Activated naive CD8-positive, alpha-beta T cell treated with anti-CD3 and anti-CD28 coated beads, Interleukin-2, amount 50 U/mL, for 24 hours (primary cell): ENCODE data around the gene COX6B1.
"Not testable (repeated sequence)": the region's sequence is repeated elsewhere in the genome, so short reads cannot be mapped to it uniquely, and the experiment has no call there.

Experiments used
- ATAC-seq: fragments of 150-1000 bp; cut with Tn5 transposase; one replicate; pipeline ENCODE4 v1.10.0; 2021
- DNase-seq: peaks from one replicate; pipeline ENCODE4 v3.0.0; 2021
- H3K27ac Mint-ChIP-seq: one replicate; pipeline ENCODE4 v1.8.0; 2021; ENCODE audit warnings: mild to moderate bottlenecking, mixed read lengths
- H3K27me3 Mint-ChIP-seq: one replicate; pipeline ENCODE4 v1.8.0; 2021; ENCODE audit warnings: mixed read lengths
- H3K36me3 Mint-ChIP-seq: one replicate; pipeline ENCODE4 v1.8.0; 2021; ENCODE audit warnings: low read depth, mixed read lengths
- H3K4me1 Mint-ChIP-seq: one replicate; pipeline ENCODE4 v1.8.0; 2021; ENCODE audit warnings: mixed read lengths
- H3K4me3 Mint-ChIP-seq: one replicate; pipeline ENCODE4 v1.8.0; 2021; ENCODE audit warnings: mild to moderate bottlenecking, moderate library complexity, mixed read lengths
- H3K9me3 Mint-ChIP-seq: one replicate; pipeline ENCODE4 v1.8.0; 2021; ENCODE audit warnings: mixed read lengths

Gene COX6B1

GRCh38 chr19:35648017-35648961, at the start of gene COX6B1:
Gene COX6B1 (plus strand): TSS chr19:35648323. CDS start chr19:35651244, 2,921 bp downstream.
- Mint-ChIP-seq H3K36me3 (peaks cover 15% of the 10 kb centered on the region), H3K4me1 (peaks cover 47% of the 10 kb centered on the region), H3K4me3 (peak within 1 kb of the TSS; percentile 99), H3K9me3 (no peaks in the 10 kb centered on the region), H3K27me3 (no peaks in the 10 kb centered on the region), H3K27ac (peak within 1 kb of the TSS; percentile 92)
- DNase-seq (peak; percentile 88), ATAC-seq (peak; percentile 76)

- Mint-ChIP-seq H3K9me3 (peaks cover under 1% of the 10 kb centered on the region), H3K4me3 (no peak overlapping the region), H3K27ac (no peak overlapping the region), H3K4me1 (no peaks in the 10 kb centered on the region), H3K27me3 (peaks cover 5% of the 10 kb centered on the region), H3K36me3 (no peaks in the 10 kb centered on the region)
- no peak for DNase-seq
- ATAC-seq = no peak
Observed at GRCh38 chr19:35601971-35602370, 46.2 kb upstream of the COX6B1 start.

DNA sequence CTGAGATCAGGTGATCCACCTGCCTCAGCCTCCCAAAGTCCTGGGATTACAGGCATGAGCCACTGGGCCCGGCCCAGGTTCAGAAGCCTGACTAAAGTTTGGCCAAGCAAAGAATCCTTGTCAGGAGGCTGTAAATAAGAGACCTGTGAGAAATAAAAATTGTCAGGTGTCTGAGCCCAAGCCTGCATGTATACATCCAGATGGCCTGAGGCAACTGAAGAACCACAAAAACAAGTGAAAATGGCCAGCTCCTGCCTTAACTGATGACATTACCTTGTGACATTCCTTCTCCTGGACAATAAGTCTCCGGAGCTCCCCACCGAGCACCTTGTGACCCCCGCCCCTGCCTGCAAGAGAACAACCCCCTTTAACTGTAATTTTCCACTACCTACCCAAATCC, 43.7 kb upstream of the COX6B1 start:
- ATAC-seq, H3K27me3 Mint-ChIP-seq, H3K36me3 Mint-ChIP-seq, DNase-seq, H3K27ac Mint-ChIP-seq, H3K4me3 Mint-ChIP-seq, H3K4me1 Mint-ChIP-seq: not testable (repeated sequence)
- H3K9me3 Mint-ChIP-seq = peaks cover 14% of the 10 kb centered on the region

DNA sequence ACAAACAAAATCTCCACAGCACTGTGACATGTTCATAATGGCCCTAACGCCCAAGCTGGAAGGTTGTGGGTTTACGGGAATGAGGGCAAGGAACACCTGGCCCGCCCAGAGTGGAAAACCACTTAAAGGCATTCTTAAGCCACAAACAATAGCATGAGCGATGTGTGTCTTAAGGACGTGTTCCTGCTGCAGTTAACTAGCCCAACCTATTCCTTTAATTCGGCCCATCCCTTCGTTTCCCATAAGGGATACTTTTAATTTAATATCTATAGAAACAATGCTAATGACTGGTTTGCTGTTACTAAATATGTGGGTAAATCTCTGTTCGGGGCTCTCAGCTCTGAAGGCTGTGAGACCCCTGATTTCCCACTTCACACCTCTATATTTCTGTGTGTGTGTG, 41.0 kb upstream of the COX6B1 start:
- DNase-seq, H3K36me3 Mint-ChIP-seq, ATAC-seq, H3K27ac Mint-ChIP-seq, H3K4me3 Mint-ChIP-seq, H3K27me3 Mint-ChIP-seq: not testable (repeated sequence)
- peaks cover 18% of the 10 kb centered on the region for H3K4me1 Mint-ChIP-seq
- peaks cover 14% of the 10 kb centered on the region for H3K9me3 Mint-ChIP-seq

GRCh38 chr19:35607661-35608060, 40.5 kb upstream of the COX6B1 start:
- H3K4me1 Mint-ChIP-seq = peaks cover 22% of the 10 kb centered on the region
- H3K36me3 Mint-ChIP-seq = no peaks in the 10 kb centered on the region
- DNase-seq (no peak), ATAC-seq (no peak)
- no peaks in the 10 kb centered on the region for H3K27me3 Mint-ChIP-seq
- no peak overlapping the region for H3K27ac Mint-ChIP-seq
- peaks cover 14% of the 10 kb centered on the region for H3K9me3 Mint-ChIP-seq
- no peak overlapping the region for H3K4me3 Mint-ChIP-seq

GRCh38 chr19:35608251-35608650, 39.9 kb upstream of the COX6B1 start:
- Mint-ChIP-seq H3K4me3 (no peak overlapping the region), H3K9me3 (peaks cover 14% of the 10 kb centered on the region), H3K27ac (no peak overlapping the region), H3K27me3 (no peaks in the 10 kb centered on the region), H3K36me3 (no peaks in the 10 kb centered on the region), H3K4me1 (peaks cover 23% of the 10 kb centered on the region)
- no peak for ATAC-seq
- no peak for DNase-seq

- ATAC-seq (peak; percentile 17), DNase-seq (no peak)
- Mint-ChIP-seq H3K36me3 (no peaks in the 10 kb centered on the region), H3K4me1 (peaks cover 30% of the 10 kb centered on the region), H3K27ac (peak overlapping the region; percentile 53), H3K9me3 (peaks cover 14% of the 10 kb centered on the region), H3K27me3 (no peaks in the 10 kb centered on the region), H3K4me3 (no peak overlapping the region)
Observed at GRCh38 chr19:35609851-35610353, 38.2 kb upstream of the COX6B1 start.

DNA sequence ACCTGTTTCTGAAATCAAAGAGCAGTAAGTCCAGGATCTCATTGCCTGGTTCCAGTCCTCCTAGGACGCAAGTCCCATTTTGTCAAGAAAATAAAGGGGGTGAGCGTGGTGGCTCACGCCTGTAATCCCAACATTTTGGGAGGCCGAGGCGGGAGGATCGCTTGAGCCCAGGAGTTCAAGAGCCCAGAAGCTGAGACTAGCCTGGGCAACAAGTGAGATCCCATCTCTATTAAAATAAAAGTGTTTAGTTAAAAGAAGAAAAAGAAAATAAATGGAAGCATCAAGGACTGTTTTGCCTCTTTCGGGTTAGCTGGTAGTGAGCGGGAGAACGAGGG, 35.9 kb upstream of the COX6B1 start:
- H3K36me3 Mint-ChIP-seq = peaks cover 4% of the 10 kb centered on the region
- peaks cover 12% of the 10 kb centered on the region for H3K9me3 Mint-ChIP-seq
- peak overlapping the region; percentile 85 for H3K27ac Mint-ChIP-seq
- DNase-seq = no peak
- H3K4me3 Mint-ChIP-seq = peak overlapping the region; percentile 84
- no peak for ATAC-seq
- H3K27me3 Mint-ChIP-seq = no peaks in the 10 kb centered on the region
- H3K4me1 Mint-ChIP-seq = peaks cover 30% of the 10 kb centered on the region

- DNase-seq = peak; percentile 96
- H3K36me3 Mint-ChIP-seq = peaks cover 7% of the 10 kb centered on the region
Observed at GRCh38 chr19:35612559-35613321, 35.4 kb upstream of the COX6B1 start, which contains the start of gene HAUS5. Gene HAUS5 (plus strand): TSS chr19:35612735. CDS start chr19:35612795, 60 bp downstream.

DNA sequence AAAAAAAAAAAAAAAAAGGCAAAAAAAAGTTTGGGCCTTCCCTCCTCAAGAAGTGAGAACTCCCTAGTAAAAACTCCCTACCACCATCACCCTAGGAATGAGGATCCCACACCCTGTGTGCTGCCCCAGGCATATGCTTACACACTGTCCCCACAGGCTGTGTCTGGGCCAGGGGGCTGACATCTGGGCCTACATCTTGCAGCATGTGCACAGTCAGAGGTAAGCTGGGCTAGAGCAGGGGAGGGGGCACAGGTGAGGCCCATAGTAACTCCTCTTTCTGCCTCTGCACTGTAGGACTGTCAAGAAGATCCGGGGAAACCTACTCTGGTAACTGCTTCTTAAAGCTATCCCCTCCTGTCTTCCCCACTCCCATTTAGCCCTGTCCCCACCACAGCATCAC, 34.5 kb upstream of the COX6B1 start:
- H3K27ac Mint-ChIP-seq = peak overlapping the region; percentile 85
- no peak for ATAC-seq
- peaks cover 30% of the 10 kb centered on the region for H3K4me1 Mint-ChIP-seq
- peaks cover 7% of the 10 kb centered on the region for H3K36me3 Mint-ChIP-seq
- no peaks in the 10 kb centered on the region for H3K27me3 Mint-ChIP-seq
- H3K9me3 Mint-ChIP-seq = peaks cover 1% of the 10 kb centered on the region
- H3K4me3 Mint-ChIP-seq = peak overlapping the region; percentile 84
- no peak for DNase-seq

More at GRCh38 chr19:35612559-35613321, 35.4 kb upstream of the COX6B1 start, which contains the start of gene HAUS5:
- Mint-ChIP-seq H3K4me1 (peaks cover 30% of the 10 kb centered on the region), H3K4me3 (peak within 1 kb of the TSS; percentile 84), H3K27me3 (no peaks in the 10 kb centered on the region), H3K27ac (peak within 1 kb of the TSS; percentile 85), H3K9me3 (peaks cover 7% of the 10 kb centered on the region)
- ATAC-seq = peak; percentile 96

DNA sequence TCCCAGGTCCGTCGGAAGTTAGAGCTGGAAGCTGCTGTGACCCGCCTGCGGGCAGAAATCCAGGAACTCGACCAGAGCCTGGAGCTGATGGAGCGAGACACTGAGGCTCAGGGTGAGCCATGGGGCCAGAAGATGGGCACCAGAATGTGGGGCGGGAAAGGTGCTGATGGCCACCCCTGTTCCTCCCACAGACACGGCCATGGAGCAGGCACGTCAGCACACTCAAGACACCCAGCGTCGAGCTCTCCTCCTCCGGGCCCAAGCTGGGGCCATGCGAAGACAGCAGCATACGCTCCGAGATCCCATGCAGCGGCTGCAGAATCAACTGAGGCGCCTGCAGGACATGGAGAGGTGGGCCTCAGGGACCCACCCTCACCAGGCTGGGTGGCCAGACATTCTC, 33.1 kb upstream of the COX6B1 start:
- H3K9me3 Mint-ChIP-seq = no peaks in the 10 kb centered on the region
- H3K4me3 Mint-ChIP-seq = no peak overlapping the region
- H3K27me3 Mint-ChIP-seq = no peaks in the 10 kb centered on the region
- no peak for ATAC-seq
- DNase-seq = no peak
- H3K4me1 Mint-ChIP-seq = peaks cover 22% of the 10 kb centered on the region
- no peak overlapping the region for H3K27ac Mint-ChIP-seq
- H3K36me3 Mint-ChIP-seq = peaks cover 7% of the 10 kb centered on the region

DNA sequence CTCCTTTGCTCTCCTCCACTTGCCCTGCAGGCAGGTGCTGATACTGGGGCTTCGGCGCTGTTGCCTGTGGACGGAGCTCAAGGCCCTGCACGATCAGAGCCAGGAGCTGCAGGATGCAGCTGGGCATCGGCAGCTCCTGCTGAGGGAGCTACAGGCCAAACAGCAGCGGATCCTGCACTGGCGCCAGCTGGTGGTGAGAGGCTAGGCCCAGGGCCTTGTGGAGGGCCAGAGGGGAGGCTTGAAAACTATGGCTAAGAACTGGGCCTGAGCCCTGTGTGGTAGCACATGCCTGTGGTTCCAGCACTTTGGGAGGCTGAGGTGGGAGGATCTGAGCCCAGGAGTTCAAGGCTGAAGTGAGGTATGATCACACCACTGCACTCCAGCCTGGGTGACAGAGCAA, 29.3 kb upstream of the COX6B1 start:
- Mint-ChIP-seq H3K27ac (no peak overlapping the region), H3K4me1 (peaks cover under 1% of the 10 kb centered on the region), H3K4me3 (no peak overlapping the region), H3K9me3 (no peaks in the 10 kb centered on the region), H3K27me3 (no peaks in the 10 kb centered on the region), H3K36me3 (peaks cover 15% of the 10 kb centered on the region)
- ATAC-seq (no peak), DNase-seq (no peak)

DNA sequence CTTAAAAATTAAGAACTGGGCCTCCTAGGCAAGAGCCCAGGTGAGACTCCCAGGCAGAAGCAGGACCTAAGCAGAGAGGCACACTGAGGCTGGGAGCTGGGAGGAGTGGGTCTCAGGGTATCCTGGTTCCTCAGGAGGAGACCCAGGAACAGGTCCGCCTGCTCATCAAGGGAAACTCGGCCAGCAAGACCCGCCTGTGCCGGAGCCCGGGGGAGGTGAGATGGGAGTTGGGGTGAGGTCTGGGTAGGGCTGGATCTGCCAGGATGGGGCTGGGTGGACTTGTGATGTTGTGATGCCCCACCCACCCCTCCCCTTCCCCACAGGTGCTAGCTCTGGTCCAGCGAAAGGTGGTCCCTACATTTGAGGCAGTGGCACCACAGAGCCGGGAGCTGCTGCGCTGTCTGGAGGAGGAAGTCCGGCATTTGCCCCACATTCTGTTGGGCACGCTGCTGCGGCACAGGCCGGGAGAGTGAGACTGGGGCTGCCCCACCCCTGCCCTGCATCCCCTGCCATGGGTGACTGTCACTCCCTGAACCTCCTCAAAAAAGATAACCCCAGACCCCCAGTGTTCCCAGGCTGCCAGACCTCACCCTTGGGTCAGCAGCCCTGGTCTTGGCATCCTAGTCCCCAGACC, 28.7 kb upstream of the COX6B1 start:
- H3K27ac Mint-ChIP-seq = no peak overlapping the region
- no peaks in the 10 kb centered on the region for H3K9me3 Mint-ChIP-seq
- no peaks in the 10 kb centered on the region for H3K27me3 Mint-ChIP-seq
- no peak for DNase-seq
- no peaks in the 10 kb centered on the region for H3K4me1 Mint-ChIP-seq
- H3K36me3 Mint-ChIP-seq = peaks cover 15% of the 10 kb centered on the region
- no peak overlapping the region for H3K4me3 Mint-ChIP-seq
- ATAC-seq = no peak

GRCh38 chr19:35620001-35620400, 28.1 kb upstream of the COX6B1 start:
- no peaks in the 10 kb centered on the region for H3K27me3 Mint-ChIP-seq
- DNase-seq (no peak), ATAC-seq (no peak)
- no peaks in the 10 kb centered on the region for H3K4me1 Mint-ChIP-seq
- no peaks in the 10 kb centered on the region for H3K9me3 Mint-ChIP-seq
- H3K27ac Mint-ChIP-seq = no peak overlapping the region
- no peak overlapping the region for H3K4me3 Mint-ChIP-seq
- peaks cover 15% of the 10 kb centered on the region for H3K36me3 Mint-ChIP-seq
